ENCODE data around the gene SH3PXD2B.

Gene SH3PXD2B

GRCh38 chr5:172347496-172348052 is 106.8 kb downstream of the SH3PXD2B start:
- Histone ChIP-seq H3K27me3 (ENCODE audit: control insufficient read depth, low read length) (peaks cover 6% of the 10 kb centered on the region), H3K27ac (ENCODE audit: low read depth, low read length) (no peak overlapping the region), H3K9me2 (replicated peaks; ENCODE audit: control insufficient read depth, low read length) (no peaks in the 10 kb centered on the region), H3K79me2 (ENCODE audit: control insufficient read depth, low read length) (no peaks in the 10 kb centered on the region), H3K4me3 (ENCODE audit: low read length) (no peak overlapping the region), H3K4me1 (ENCODE audit: control insufficient read depth, low read length) (no peaks in the 10 kb centered on the region), H3K9me3 (ENCODE audit: control insufficient read depth, insufficient read depth, low read length) (no peaks in the 10 kb centered on the region), H3K4me2 (ENCODE audit: low read length) (no peak overlapping the region), H3F3A (ENCODE audit: control insufficient read depth, insufficient read depth) (no peaks in the 10 kb centered on the region), H4K20me1 (ENCODE audit: control insufficient read depth, insufficient read depth, low read depth, low read length) (no peaks in the 10 kb centered on the region), H3K36me3 (ENCODE audit: control insufficient read depth, low read length) (no peaks in the 10 kb centered on the region)
- TF ChIP-seq EZH2phosphoT487 (IDR thresholded peaks at IDR 0.05; ENCODE audit: borderline replicate concordance, low read length) = no peak
- TF ChIP-seq, protein P1, sequence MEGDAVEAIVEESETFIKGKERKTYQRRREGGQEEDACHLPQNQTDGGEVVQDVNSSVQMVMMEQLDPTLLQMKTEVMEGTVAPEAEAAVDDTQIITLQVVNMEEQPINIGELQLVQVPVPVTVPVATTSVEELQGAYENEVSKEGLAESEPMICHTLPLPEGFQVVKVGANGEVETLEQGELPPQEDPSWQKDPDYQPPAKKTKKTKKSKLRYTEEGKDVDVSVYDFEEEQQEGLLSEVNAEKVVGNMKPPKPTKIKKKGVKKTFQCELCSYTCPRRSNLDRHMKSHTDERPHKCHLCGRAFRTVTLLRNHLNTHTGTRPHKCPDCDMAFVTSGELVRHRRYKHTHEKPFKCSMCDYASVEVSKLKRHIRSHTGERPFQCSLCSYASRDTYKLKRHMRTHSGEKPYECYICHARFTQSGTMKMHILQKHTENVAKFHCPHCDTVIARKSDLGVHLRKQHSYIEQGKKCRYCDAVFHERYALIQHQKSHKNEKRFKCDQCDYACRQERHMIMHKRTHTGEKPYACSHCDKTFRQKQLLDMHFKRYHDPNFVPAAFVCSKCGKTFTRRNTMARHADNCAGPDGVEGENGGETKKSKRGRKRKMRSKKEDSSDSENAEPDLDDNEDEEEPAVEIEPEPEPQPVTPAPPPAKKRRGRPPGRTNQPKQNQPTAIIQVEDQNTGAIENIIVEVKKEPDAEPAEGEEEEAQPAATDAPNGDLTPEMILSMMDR (IDR thresholded peaks at IDR 0.05; ENCODE audit: low read depth, low read length, poor library complexity, severe bottlenecking) = no peak

DNA sequence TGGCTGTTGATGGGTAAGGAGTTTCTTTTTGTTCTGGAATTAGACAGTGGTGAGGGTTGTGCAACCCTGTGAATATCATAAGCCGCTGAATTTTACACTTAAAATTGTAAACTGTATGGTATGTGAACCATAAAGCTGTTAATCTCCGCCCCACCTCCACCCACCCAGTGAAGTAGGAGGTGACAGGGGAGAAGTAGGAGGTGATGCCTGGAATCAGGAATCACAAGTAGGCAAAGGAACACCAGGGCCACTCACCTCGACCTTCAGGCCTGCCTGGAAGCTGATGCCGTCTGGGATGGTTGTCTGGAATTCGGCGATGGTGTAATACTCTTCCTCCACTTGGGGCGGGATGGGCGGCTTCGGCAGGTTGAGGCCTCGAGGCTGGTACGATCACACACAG is 108.4 kb downstream of the SH3PXD2B start:
- Histone ChIP-seq H3K9me3 (ENCODE audit: control insufficient read depth, insufficient read depth, low read length) (no peaks in the 10 kb centered on the region), H3K36me3 (ENCODE audit: control insufficient read depth, low read length) (no peaks in the 10 kb centered on the region), H3K4me3 (ENCODE audit: low read length) (no peak overlapping the region)

GRCh38 chr5:172344855-172345409 is 109.4 kb downstream of the SH3PXD2B start:
- H3K4me1 ChIP-seq (ENCODE audit: control insufficient read depth, low read length) = no peaks in the 10 kb centered on the region
- H3F3A ChIP-seq (ENCODE audit: control insufficient read depth, insufficient read depth) = no peaks in the 10 kb centered on the region
- no peaks in the 10 kb centered on the region for H3K36me3 ChIP-seq (ENCODE audit: control insufficient read depth, low read length)
- no peak overlapping the region for H3K27ac ChIP-seq (ENCODE audit: low read depth, low read length)
- peaks cover 6% of the 10 kb centered on the region for H3K27me3 ChIP-seq (ENCODE audit: control insufficient read depth, low read length)
- no peak overlapping the region for H3K4me3 ChIP-seq (ENCODE audit: low read length)
- no peaks in the 10 kb centered on the region for H3K79me2 ChIP-seq (ENCODE audit: control insufficient read depth, low read length)
- no peaks in the 10 kb centered on the region for H3K9me2 ChIP-seq (replicated peaks; ENCODE audit: control insufficient read depth, low read length)
- no peak overlapping the region for H3K4me2 ChIP-seq (ENCODE audit: low read length)
- no peak for TF ChIP-seq EZH2phosphoT487 (IDR thresholded peaks at IDR 0.05; ENCODE audit: borderline replicate concordance, low read length)
- TF ChIP-seq, protein P1 (IDR thresholded peaks at IDR 0.05; ENCODE audit: low read depth, low read length, poor library complexity, severe bottlenecking) = no peak
- no peaks in the 10 kb centered on the region for H3K9me3 ChIP-seq (ENCODE audit: control insufficient read depth, insufficient read depth, low read length)
- H4K20me1 ChIP-seq (ENCODE audit: control insufficient read depth, insufficient read depth, low read depth, low read length) = no peaks in the 10 kb centered on the region

More for the DNA sequence above, 108.4 kb downstream of the SH3PXD2B start:
- Histone ChIP-seq H3K27me3 (ENCODE audit: control insufficient read depth, low read length) (peaks cover 6% of the 10 kb centered on the region), H3F3A (ENCODE audit: control insufficient read depth, insufficient read depth) (no peaks in the 10 kb centered on the region), H3K4me1 (ENCODE audit: control insufficient read depth, low read length) (no peaks in the 10 kb centered on the region), H3K79me2 (ENCODE audit: control insufficient read depth, low read length) (no peaks in the 10 kb centered on the region), H3K9me2 (replicated peaks; ENCODE audit: control insufficient read depth, low read length) (no peaks in the 10 kb centered on the region), H3K27ac (ENCODE audit: low read depth, low read length) (no peak overlapping the region), H3K4me2 (ENCODE audit: low read length) (no peak overlapping the region), H4K20me1 (ENCODE audit: control insufficient read depth, insufficient read depth, low read depth, low read length) (no peaks in the 10 kb centered on the region)
- no peak for TF ChIP-seq EZH2phosphoT487 (IDR thresholded peaks at IDR 0.05; ENCODE audit: borderline replicate concordance, low read length)
- TF ChIP-seq, protein P1 (IDR thresholded peaks at IDR 0.05; ENCODE audit: low read depth, low read length, poor library complexity, severe bottlenecking) = no peak
